DND-41 (cell line): ENCODE results near the gene CYP4V2.

ENCODE experiments used
- ATAC-seq: fragments of 200-7000 bp; cut with Tn5 transposase; 3 replicates; pipeline ENCODE4 v1.9.1; 2021; ENCODE audit warnings: low read depth; ENCODE audit not compliant: insufficient read depth
- DNase-seq: peaks from one replicate; pipeline ENCODE4 v3.0.0-alpha.2; 2020
- H2AFZ ChIP-seq: 2 replicates; pipeline ENCODE4 v1.6.0; 2012; ENCODE audit warnings: low read depth, low read length
- H3K27ac ChIP-seq: 2 replicates; pipeline ENCODE4 v1.5.1; 2012; ENCODE audit warnings: low read length, inconsistent platforms
- H3K27me3 ChIP-seq: fragments of 200-600 bp; sonication (generic); 2 replicates; pipeline ENCODE4 v1.6.0; 2012; ENCODE audit warnings: low read length, mild to moderate bottlenecking, inconsistent platforms; ENCODE audit not compliant: insufficient read depth, poor library complexity
- H3K36me3 ChIP-seq: 2 replicates; pipeline ENCODE4 v1.5.1; 2012; ENCODE audit warnings: low read length, inconsistent platforms; ENCODE audit not compliant: insufficient read depth
- H3K4me1 ChIP-seq: 2 replicates; pipeline ENCODE4 v1.5.1; 2012; ENCODE audit warnings: mild to moderate bottlenecking, low read length; ENCODE audit not compliant: insufficient read depth
- H3K4me2 ChIP-seq: 2 replicates; pipeline ENCODE4 v1.6.0; 2012; ENCODE audit warnings: mild to moderate bottlenecking, moderate library complexity, low read length, inconsistent platforms; ENCODE audit not compliant: insufficient read depth
- H3K4me3 ChIP-seq, 2 experiments: fragments of 200-600 bp in 1 of 2; shearing (Covaris generic) in 1 of 2; 2 replicates each; pipeline ENCODE4 v1.5.1; 2012 to 2016; ENCODE audit warnings: inconsistent platforms in 2 of 2, low read length in 2 of 2, mild to moderate bottlenecking in 2 of 2, low read depth in 1 of 2, moderate library complexity in 1 of 2
- H3K79me2 ChIP-seq: 2 replicates; pipeline ENCODE4 v1.6.0; 2012; ENCODE audit warnings: low read length, inconsistent platforms; ENCODE audit not compliant: insufficient read depth
- H3K9ac ChIP-seq: 2 replicates; pipeline ENCODE4 v1.6.0; 2012; ENCODE audit warnings: low read depth, mild to moderate bottlenecking, inconsistent platforms, low read length, moderate library complexity
- H3K9me3 ChIP-seq: 2 replicates; pipeline ENCODE4 v1.5.1; 2012; ENCODE audit warnings: low read length, moderate library complexity, mild to moderate bottlenecking, inconsistent platforms; ENCODE audit not compliant: insufficient read depth, severe bottlenecking
- H4K20me1 ChIP-seq: 2 replicates; pipeline ENCODE4 v1.6.0; 2012; ENCODE audit warnings: low read length; ENCODE audit not compliant: insufficient read depth
- CTCF ChIP-seq: IDR thresholded peaks from 2 replicates; pipeline ENCODE4 v1.5.1; 2012; ENCODE audit warnings: borderline replicate concordance, low read length, moderate library complexity, mild to moderate bottlenecking; ENCODE audit not compliant: poor library complexity, severe bottlenecking; ENCODE audit errors: extremely low read depth
- EZH2 ChIP-seq: IDR thresholded peaks from 3 replicates; pipeline ENCODE4 v1.6.1; 2012; ENCODE audit warnings: borderline replicate concordance, low read depth, mild to moderate bottlenecking, moderate library complexity, low read length, inconsistent platforms; ENCODE audit not compliant: severe bottlenecking

The CYP4V2 gene

GRCh38 chr4:186196063-186196462 is 4.7 kb downstream of the CYP4V2 start:
- no peak for DNase-seq
- no peak for TF ChIP-seq CTCF
- no peak for TF ChIP-seq EZH2
- H3K4me2 ChIP-seq = no peak overlapping the region
- ATAC-seq = no peak
- H3K4me1 ChIP-seq = peaks cover 18% of the 10 kb centered on the region
- no peak overlapping the region for H3K9ac ChIP-seq
- no peak overlapping the region for H2AFZ ChIP-seq
- H3K27me3 ChIP-seq = no peaks in the 10 kb centered on the region
- H4K20me1 ChIP-seq = no peaks in the 10 kb centered on the region
- no peak overlapping the region for H3K27ac ChIP-seq
- H3K79me2 ChIP-seq = peaks cover 26% of the 10 kb centered on the region
- no peaks in the 10 kb centered on the region for H3K9me3 ChIP-seq
- peaks cover 35% of the 10 kb centered on the region for H3K36me3 ChIP-seq
- H3K4me3 ChIP-seq = no peak overlapping the region

GRCh38 chr4:186200516-186200915 is 9.1 kb downstream of the CYP4V2 start:
- Histone ChIP-seq H2AFZ (no peak overlapping the region), H3K36me3 (peaks cover 25% of the 10 kb centered on the region; the same call in 1 of the 2 replicates), H3K9me3 (no peaks in the 10 kb centered on the region), H3K27me3 (no peaks in the 10 kb centered on the region), H3K27ac (no peak overlapping the region), H3K9ac (no peak overlapping the region), H3K4me3 (no peak overlapping the region), H4K20me1 (no peaks in the 10 kb centered on the region; the same call in 1 of the 2 replicates), H3K4me1 (no peaks in the 10 kb centered on the region), H3K79me2 (no peaks in the 10 kb centered on the region), H3K4me2 (no peak overlapping the region)
- DNase-seq = no peak
- ATAC-seq = no peak
- TF ChIP-seq CTCF (no peak), EZH2 (no peak)

GRCh38 chr4:186201010-186201409 is 9.6 kb downstream of the CYP4V2 start:
- TF ChIP-seq EZH2 = no peak
- no peak for TF ChIP-seq CTCF
- H3K4me1 ChIP-seq = no peaks in the 10 kb centered on the region
- no peak for DNase-seq
- H3K4me2 ChIP-seq = no peak overlapping the region
- no peak overlapping the region for H3K4me3 ChIP-seq
- no peaks in the 10 kb centered on the region for H3K9me3 ChIP-seq
- H2AFZ ChIP-seq = no peak overlapping the region
- H4K20me1 ChIP-seq = no peaks in the 10 kb centered on the region; the same call in 1 of the 2 replicates
- H3K27me3 ChIP-seq = no peaks in the 10 kb centered on the region
- ATAC-seq = no peak
- no peak overlapping the region for H3K9ac ChIP-seq
- H3K36me3 ChIP-seq = peaks cover 22% of the 10 kb centered on the region; the same call in 1 of the 2 replicates
- no peaks in the 10 kb centered on the region for H3K79me2 ChIP-seq
- no peak overlapping the region for H3K27ac ChIP-seq
